Subcutaneous preadipocyte (primary cell): ENCODE measurements around the gene PSMD6. TPM values are rescaled to one million over a fixed set of nuclear protein-coding genes. Genes with fewer than 3 reads are reported as not detected.

Source experiments
- small RNA-seq: library from RNA; depleted of rRNA; stranded (forward); fragments of <200 nt; gene quantifications from one replicate; pipeline ENCODE3, GENCODE V24; 2012
- total RNA-seq: library from RNA; depleted of rRNA; stranded (reverse); fragments of >200 nt; gene quantifications from 2 replicates; pipeline ENCODE4 v1.2.3, GENCODE V29; 2012

PSMD6 gene
- total RNA-seq, result 75.7 and 85.0 TPM in 2 replicates

DNA sequence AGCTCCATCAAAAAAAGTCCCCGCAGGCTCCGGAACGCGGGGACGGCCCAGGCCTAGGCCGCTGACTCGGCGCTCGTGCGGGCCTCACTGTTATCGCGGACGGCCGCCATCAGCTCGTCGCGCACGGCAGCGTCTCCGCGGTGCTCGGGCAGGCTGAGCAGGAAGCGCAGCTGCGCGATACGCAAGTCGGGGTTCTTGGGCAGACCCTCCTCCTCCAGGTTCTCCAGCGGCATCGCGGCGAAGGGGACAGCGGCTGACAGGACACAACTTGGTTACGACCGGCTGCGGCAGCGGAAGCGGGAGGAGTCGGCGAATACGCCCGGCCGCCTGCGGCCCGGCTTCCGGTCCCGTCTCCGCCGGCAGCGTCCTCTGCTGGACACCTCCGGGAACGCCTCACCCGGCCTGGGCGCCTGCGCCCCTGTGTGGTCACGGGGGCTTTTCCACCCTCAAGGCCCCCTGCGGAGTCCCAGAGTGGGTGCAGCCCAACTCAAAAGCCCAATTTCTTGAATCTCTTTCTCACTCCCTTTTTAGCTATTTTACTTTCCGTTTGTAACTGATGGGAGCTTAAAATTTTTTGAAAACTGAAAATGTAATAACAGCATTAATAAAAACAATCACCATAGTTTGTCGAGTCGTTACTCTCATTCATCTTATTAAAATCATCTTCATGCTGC is at the start of gene PSMD6:
PSMD6 (minus strand) TSS at position 308 of the 674 bp plus-strand sequence; CDS start at position 233, 75 bp downstream.

Small RNA genes within 50 kb of the gene (small RNA-seq; reads per million reads assigned to genes)
- not detected for gene RF00012

Other genes with a start within 250 kb of the PSMD6 start
- not detected in 2 replicates for gene C3orf49, start 204.2 kb downstream of the PSMD6 start, total RNA-seq
- gene THOC7, start 159.7 kb downstream of the PSMD6 start, total RNA-seq, result 41.4 and 42.3 TPM in 2 replicates
- gene ATXN7, start 159.6 kb downstream of the PSMD6 start, total RNA-seq, result 12.9 and 19.5 TPM in 2 replicates
- not detected in 2 replicates for gene SCAANT1, start 111.1 kb downstream of the PSMD6 start, total RNA-seq
- 32.0 and 32.1 TPM in 2 replicates for gene PRICKLE2, start 202.0 kb upstream of the PSMD6 start, total RNA-seq